GM18526 (cell line): Measurements from ENCODE around the gene ASIC1.

Source experiments
- POLR2A ChIP-seq: IDR thresholded peaks from 3 replicates; pipeline ENCODE4 v1.6.1; 2011; ENCODE audit not compliant: insufficient read length; ENCODE audit errors: extremely low read depth

ASIC1 gene

GRCh38 chr12:50084775-50085614 is 27.6 kb downstream of the ASIC1 start, which contains the start of gene SMARCD1:
Gene SMARCD1, plus strand, starts transcription at chr12:50085342. Its CDS starts 28 bp downstream, at chr12:50085370.
- TF ChIP-seq POLR2A = peak; percentile 51

GRCh38 chr12:50085615-50086072 is 28.2 kb downstream of the ASIC1 start:
- TF ChIP-seq POLR2A = no peak

- no peak for TF ChIP-seq POLR2A
Measured at GRCh38 chr12:50086148-50086547, 28.8 kb downstream of the ASIC1 start.

- TF ChIP-seq POLR2A = no peak
Measured at GRCh38 chr12:50087151-50087550, 29.8 kb downstream of the ASIC1 start.

- no peak for TF ChIP-seq POLR2A
Measured at GRCh38 chr12:50087995-50088394, 30.6 kb downstream of the ASIC1 start.

GRCh38 chr12:50088577-50089335 is 31.4 kb downstream of the ASIC1 start:
- no peak for TF ChIP-seq POLR2A

- no peak for TF ChIP-seq POLR2A
Measured at GRCh38 chr12:50089730-50090129, 32.3 kb downstream of the ASIC1 start.

- TF ChIP-seq POLR2A = no peak
Measured at GRCh38 chr12:50090391-50090790, 33.0 kb downstream of the ASIC1 start.

GRCh38 chr12:50097952-50098351 is 40.6 kb downstream of the ASIC1 start:
- no peak for TF ChIP-seq POLR2A

- TF ChIP-seq POLR2A = no peak
Measured at GRCh38 chr12:50099302-50100008, 42.1 kb downstream of the ASIC1 start.

- no peak for TF ChIP-seq POLR2A
Measured at GRCh38 chr12:50100561-50100960, 43.2 kb downstream of the ASIC1 start.

GRCh38 chr12:50101663-50102062 is 44.3 kb downstream of the ASIC1 start:
- TF ChIP-seq POLR2A = no peak

- TF ChIP-seq POLR2A = no peak
Measured at GRCh38 chr12:50102131-50102531, 44.7 kb downstream of the ASIC1 start.

- no peak for TF ChIP-seq POLR2A
Measured at GRCh38 chr12:50102646-50103309, 45.4 kb downstream of the ASIC1 start.

GRCh38 chr12:50103351-50103750 is 46.0 kb downstream of the ASIC1 start:
- no peak for TF ChIP-seq POLR2A
